ENCODE results near the gene ANKRD16.

The ANKRD16 gene

GRCh38 chr10:5903563-5903962 lies 13.9 kb upstream of the ANKRD16 start:
- Histone ChIP-seq H3K9ac (ENCODE audit: low read length) (no peak overlapping the region), H2AFZ (ENCODE audit: low read depth, low read length, severe bottlenecking) (no peak overlapping the region), H3K79me2 (ENCODE audit: insufficient read depth, low read length) (0 out of 2 replicates have a peak, but pooled peaks cover 7% of the 10 kb centered on the region), H3K4me3 (ENCODE audit: insufficient read depth, low read length, poor library complexity, severe bottlenecking) (no peak overlapping the region), H3K27me3 (ENCODE audit: low read length) (no peaks in the 10 kb centered on the region), H3K9me2 (replicated peaks; ENCODE audit: insufficient read depth, low read length) (no peaks in the 10 kb centered on the region), H4K20me1 (ENCODE audit: low read depth, low read length) (no peaks in the 10 kb centered on the region), H3K36me3 (ENCODE audit: low read length) (no peaks in the 10 kb centered on the region), H3F3A (ENCODE audit: insufficient read depth) (no peaks in the 10 kb centered on the region), H3K27ac (ENCODE audit: low read depth, low read length) (no peak overlapping the region), H3K4me2 (ENCODE audit: low read depth, low read length, poor library complexity, severe bottlenecking) (no peak overlapping the region), H3K9me3 (ENCODE audit: insufficient read depth, low read length) (no peaks in the 10 kb centered on the region)
- TF ChIP-seq CTCF (IDR thresholded peaks at IDR 0.05; ENCODE audit: insufficient read depth, low read length, poor library complexity, severe bottlenecking) (no peak), EZH2phosphoT487 (conservative IDR thresholded peaks at IDR 0.05; ENCODE audit: low read length) (no peak)

GRCh38 chr10:5902511-5903274 lies 13.0 kb upstream of the ANKRD16 start:
- H3K36me3 ChIP-seq (ENCODE audit: low read length): no peaks in the 10 kb centered on the region
- H3F3A ChIP-seq (ENCODE audit: insufficient read depth): no peaks in the 10 kb centered on the region
- no peaks in the 10 kb centered on the region for H3K9me3 ChIP-seq (ENCODE audit: insufficient read depth, low read length)
- H3K4me3 ChIP-seq (ENCODE audit: insufficient read depth, low read length, poor library complexity, severe bottlenecking): no peak overlapping the region
- H3K27ac ChIP-seq (ENCODE audit: low read depth, low read length): no peak overlapping the region
- H3K27me3 ChIP-seq (ENCODE audit: low read length): no peaks in the 10 kb centered on the region
- no peak overlapping the region for H2AFZ ChIP-seq (ENCODE audit: low read depth, low read length, severe bottlenecking)
- H3K9me2 ChIP-seq (replicated peaks; ENCODE audit: insufficient read depth, low read length): no peaks in the 10 kb centered on the region
- 0 out of 2 replicates have a peak, but pooled peaks cover 8% of the 10 kb centered on the region for H3K79me2 ChIP-seq (ENCODE audit: insufficient read depth, low read length)
- H4K20me1 ChIP-seq (ENCODE audit: low read depth, low read length): no peaks in the 10 kb centered on the region
- no peak overlapping the region for H3K9ac ChIP-seq (ENCODE audit: low read length)
- H3K4me2 ChIP-seq (ENCODE audit: low read depth, low read length, poor library complexity, severe bottlenecking): no peak overlapping the region
- TF ChIP-seq EZH2phosphoT487 (conservative IDR thresholded peaks at IDR 0.05; ENCODE audit: low read length): no peak
- no peak for TF ChIP-seq CTCF (IDR thresholded peaks at IDR 0.05; ENCODE audit: insufficient read depth, low read length, poor library complexity, severe bottlenecking)

GRCh38 chr10:5900247-5900646 lies 10.6 kb upstream of the ANKRD16 start:
- Histone ChIP-seq H4K20me1 (ENCODE audit: low read depth, low read length) (no peaks in the 10 kb centered on the region), H3K9ac (ENCODE audit: low read length) (no peak overlapping the region), H3K27me3 (ENCODE audit: low read length) (no peaks in the 10 kb centered on the region), H3K79me2 (ENCODE audit: insufficient read depth, low read length) (0 out of 2 replicates have a peak, but pooled peaks cover 11% of the 10 kb centered on the region), H3F3A (ENCODE audit: insufficient read depth) (no peaks in the 10 kb centered on the region), H3K9me3 (ENCODE audit: insufficient read depth, low read length) (no peaks in the 10 kb centered on the region), H3K9me2 (replicated peaks; ENCODE audit: insufficient read depth, low read length) (no peaks in the 10 kb centered on the region), H3K4me2 (ENCODE audit: low read depth, low read length, poor library complexity, severe bottlenecking) (no peak overlapping the region), H3K4me3 (ENCODE audit: insufficient read depth, low read length, poor library complexity, severe bottlenecking) (no peak overlapping the region), H3K27ac (ENCODE audit: low read depth, low read length) (no peak overlapping the region), H2AFZ (ENCODE audit: low read depth, low read length, severe bottlenecking) (no peak overlapping the region), H3K36me3 (ENCODE audit: low read length) (no peaks in the 10 kb centered on the region)
- TF ChIP-seq EZH2phosphoT487 (conservative IDR thresholded peaks at IDR 0.05; ENCODE audit: low read length) (no peak), CTCF (IDR thresholded peaks at IDR 0.05; ENCODE audit: insufficient read depth, low read length, poor library complexity, severe bottlenecking) (no peak)
